Trophoblast cell (in vitro differentiated cells and primary cell): ENCODE measurements around the gene LARP6.
A peak's percentile ranks its signal among the peaks of the same experiment; 100 is the strongest.

ENCODE experiments used
- DNase-seq, 2 donors: peaks; one replicate each; pipeline ENCODE4 v3.0.0-alpha.2; 2016
- H2AFZ ChIP-seq: 2 replicates; pipeline ENCODE4 v1.6.1; 2013; ENCODE audit warnings: low read length, moderate library complexity, mild to moderate bottlenecking; ENCODE audit not compliant: insufficient read depth, poor library complexity
- H2AK5ac ChIP-seq: 2 replicates; pipeline ENCODE4 v1.6.1; 2013; ENCODE audit warnings: mild to moderate bottlenecking, low read length
- H2BK120ac ChIP-seq: 2 replicates; pipeline ENCODE4 v1.6.1; 2013; ENCODE audit warnings: low read length, mild to moderate bottlenecking, moderate library complexity; ENCODE audit not compliant: insufficient read depth, poor library complexity
- H2BK12ac ChIP-seq: 2 replicates; pipeline ENCODE4 v1.6.1; 2013; ENCODE audit warnings: mild to moderate bottlenecking, low read length, moderate library complexity
- H2BK5ac ChIP-seq: 2 replicates; pipeline ENCODE4 v1.6.1; 2013; ENCODE audit warnings: low read length, low read depth, moderate library complexity, mild to moderate bottlenecking; ENCODE audit not compliant: poor library complexity
- H3K14ac ChIP-seq: 2 replicates; pipeline ENCODE4 v1.6.1; 2013; ENCODE audit warnings: mild to moderate bottlenecking, low read length
- H3K18ac ChIP-seq: 2 replicates; pipeline ENCODE4 v1.6.1; 2013; ENCODE audit warnings: mild to moderate bottlenecking, low read length
- H3K23ac ChIP-seq: 2 replicates; pipeline ENCODE4 v1.6.1; 2013; ENCODE audit warnings: low read length
- H3K27ac ChIP-seq: 2 replicates; pipeline ENCODE4 v1.5.1; 2013; ENCODE audit warnings: low read depth, mild to moderate bottlenecking, inconsistent platforms, low read length, moderate library complexity
- H3K27me3 ChIP-seq: 2 replicates; pipeline ENCODE4 v1.6.1; 2013; ENCODE audit warnings: inconsistent platforms, mild to moderate bottlenecking, low read length, moderate library complexity; ENCODE audit not compliant: insufficient read depth
- H3K36me3 ChIP-seq, 2 experiments: 1 replicate in 1 of 2; 2 replicates in 1 of 2; pipeline ENCODE4 v1.6.1; 2013; ENCODE audit warnings: low read length in 2 of 2, mild to moderate bottlenecking in 2 of 2, moderate library complexity in 1 of 2; ENCODE audit not compliant: insufficient read depth in 2 of 2, control insufficient read depth in 1 of 2
- H3K4ac ChIP-seq: 2 replicates; pipeline ENCODE4 v1.6.1; 2013; ENCODE audit warnings: low read depth, mild to moderate bottlenecking, low read length, moderate library complexity
- H3K4me1 ChIP-seq, 2 experiments: 1 replicate in 1 of 2; 2 replicates in 1 of 2; pipeline ENCODE4 v1.6.1; 2013; ENCODE audit warnings: low read length in 2 of 2, mild to moderate bottlenecking in 2 of 2, moderate library complexity in 1 of 2; ENCODE audit not compliant: insufficient read depth in 2 of 2, control insufficient read depth in 1 of 2
- H3K4me2 ChIP-seq: 2 replicates; pipeline ENCODE4 v1.6.1; 2013; ENCODE audit warnings: inconsistent platforms, mild to moderate bottlenecking, low read length, moderate library complexity
- H3K4me3 ChIP-seq: 2 replicates; pipeline ENCODE4 v1.5.1; 2013; ENCODE audit warnings: mild to moderate bottlenecking, low read depth, low read length, inconsistent platforms
- H3K79me1 ChIP-seq: one replicate; pipeline ENCODE4 v1.6.1; 2013; ENCODE audit warnings: low read length
- H3K79me2 ChIP-seq: 2 replicates; pipeline ENCODE4 v1.6.1; 2013; ENCODE audit warnings: low read length, mild to moderate bottlenecking; ENCODE audit not compliant: control insufficient read depth, insufficient read depth, poor library complexity
- H3K9ac ChIP-seq: 2 replicates; pipeline ENCODE4 v1.6.1; 2013; ENCODE audit warnings: mild to moderate bottlenecking, low read length
- H3K9me3 ChIP-seq: 2 replicates; pipeline ENCODE4 v1.6.1; 2013; ENCODE audit warnings: low read depth, mild to moderate bottlenecking, control low read depth, inconsistent platforms, low read length; ENCODE audit not compliant: insufficient read depth
- H4K12ac ChIP-seq: 2 replicates; pipeline ENCODE4 v1.6.1; 2013; ENCODE audit warnings: low read depth, mild to moderate bottlenecking, low read length, moderate library complexity
- H4K8ac ChIP-seq: 2 replicates; pipeline ENCODE4 v1.6.1; 2013; ENCODE audit warnings: low read depth, mild to moderate bottlenecking, low read length, moderate library complexity
- H4K91ac ChIP-seq: one replicate; pipeline ENCODE4 v1.6.1; 2013; ENCODE audit warnings: low read depth, mild to moderate bottlenecking, low read length, moderate library complexity
- WGBS: extraction: QIAGEN DNeasy Blood & Tissue Kit; methylation state at CpG from one replicate; pipeline ENCODE4 v1.1.7; 2013; ENCODE audit warnings: missing lambda C conversion rate; ENCODE audit not compliant: insufficient read length, insufficient coverage; ENCODE audit errors: extremely low coverage; 5-methylcytosine and 5-hydroxymethylcytosine counted together

LARP6 gene

GRCh38 chr15:70854666-70854976 is 664 bp upstream of the LARP6 start:
- Histone ChIP-seq H2AK5ac (no peak overlapping the region), H3K79me2 (peaks cover 3% of the 10 kb centered on the region), H3K14ac (no peak overlapping the region), H4K12ac (no peak overlapping the region), H3K4ac (no peak overlapping the region), H3K9me3 (no peaks in the 10 kb centered on the region), H4K8ac (peak overlapping the region; percentile 94), H4K91ac (no peak overlapping the region), H3K27me3 (peaks cover 7% of the 10 kb centered on the region), H3K9ac (no peak overlapping the region), H3K23ac (peak overlapping the region; percentile 82), H2BK5ac (no peak overlapping the region), H2BK120ac (no peak overlapping the region), H3K4me1 (peaks cover 0 to 12% of the 10 kb centered on the region in 2 experiments), H2AFZ (peak overlapping the region; percentile 91), H3K79me1 (peaks cover 8% of the 10 kb centered on the region), H3K27ac (no peak overlapping the region), H2BK12ac (no peak overlapping the region), H3K4me2 (peak overlapping the region; percentile 99), H3K4me3 (no peak overlapping the region), H3K36me3 (peaks cover 0 to 4% of the 10 kb centered on the region in 2 experiments), H3K18ac (no peak overlapping the region)
- no CpG with 5 or more reads among the region's 4 CpGs for WGBS
- DNase-seq = no peak

DNA sequence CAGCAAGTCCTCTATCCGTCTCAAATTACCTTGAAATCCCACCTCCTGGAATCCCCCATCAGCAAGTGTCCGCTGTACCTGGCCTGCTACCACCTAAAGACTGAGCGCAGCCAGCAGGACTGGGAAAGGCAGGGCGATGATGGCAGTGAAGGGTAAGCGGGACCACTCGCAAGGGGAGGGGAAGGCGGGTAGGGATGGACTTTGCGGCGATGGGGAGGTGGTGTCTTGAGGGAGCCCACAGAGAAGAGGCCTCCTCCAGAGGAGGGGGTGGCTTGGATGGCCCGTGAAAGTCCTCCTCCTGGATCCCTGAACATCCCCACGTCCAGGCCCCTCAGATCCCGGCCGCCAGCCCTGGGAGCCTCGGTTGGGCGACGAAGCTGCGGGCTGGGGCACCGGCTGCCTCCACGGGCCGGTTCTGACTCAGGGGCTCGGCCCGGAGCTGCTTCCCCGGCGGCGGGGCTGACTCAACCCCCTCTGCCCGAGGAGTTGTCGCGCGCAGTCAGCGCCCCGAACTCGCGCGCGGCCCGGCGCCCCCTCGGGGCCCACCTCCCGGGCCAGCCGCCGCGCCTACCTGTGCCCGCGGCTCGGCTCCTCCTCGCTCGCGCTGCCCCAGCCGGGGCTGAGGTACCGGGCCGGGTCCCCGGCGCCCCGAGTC is 512 bp downstream of the LARP6 start:
- H3K18ac ChIP-seq = peak overlapping the region; percentile 87
- peak overlapping the region; percentile 93 for H3K4me3 ChIP-seq
- no peaks in the 10 kb centered on the region for H3K9me3 ChIP-seq
- H3K27ac ChIP-seq = no peak overlapping the region
- H3K4me2 ChIP-seq = peak overlapping the region; percentile 99
- peak overlapping the region; percentile 77 for H3K9ac ChIP-seq
- H4K8ac ChIP-seq = peak overlapping the region; percentile 86
- H3K23ac ChIP-seq = no peak overlapping the region
- no peak overlapping the region for H2AK5ac ChIP-seq
- peaks cover 0 to 12% of the 10 kb centered on the region in 2 experiments for H3K4me1 ChIP-seq
- peak; percentile 8 to 9 for DNase-seq
- no peak overlapping the region for H3K4ac ChIP-seq
- H3K79me1 ChIP-seq = peaks cover 8% of the 10 kb centered on the region
- H2BK5ac ChIP-seq = no peak overlapping the region
- H3K14ac ChIP-seq = peak overlapping the region; percentile 92
- peak overlapping the region; percentile 85 for H2BK120ac ChIP-seq
- peak overlapping the region; percentile 92 for H2AFZ ChIP-seq
- H3K27me3 ChIP-seq = peaks cover 7% of the 10 kb centered on the region
- H3K79me2 ChIP-seq = peaks cover 3% of the 10 kb centered on the region
- peak overlapping the region; percentile 45 for H4K91ac ChIP-seq
- H2BK12ac ChIP-seq = peak overlapping the region; percentile 39
- H3K36me3 ChIP-seq = peaks cover 0 to 4% of the 10 kb centered on the region in 2 experiments
- WGBS = no CpG with 5 or more reads among the region's 54 CpGs
- H4K12ac ChIP-seq = peak overlapping the region; percentile 49

DNA sequence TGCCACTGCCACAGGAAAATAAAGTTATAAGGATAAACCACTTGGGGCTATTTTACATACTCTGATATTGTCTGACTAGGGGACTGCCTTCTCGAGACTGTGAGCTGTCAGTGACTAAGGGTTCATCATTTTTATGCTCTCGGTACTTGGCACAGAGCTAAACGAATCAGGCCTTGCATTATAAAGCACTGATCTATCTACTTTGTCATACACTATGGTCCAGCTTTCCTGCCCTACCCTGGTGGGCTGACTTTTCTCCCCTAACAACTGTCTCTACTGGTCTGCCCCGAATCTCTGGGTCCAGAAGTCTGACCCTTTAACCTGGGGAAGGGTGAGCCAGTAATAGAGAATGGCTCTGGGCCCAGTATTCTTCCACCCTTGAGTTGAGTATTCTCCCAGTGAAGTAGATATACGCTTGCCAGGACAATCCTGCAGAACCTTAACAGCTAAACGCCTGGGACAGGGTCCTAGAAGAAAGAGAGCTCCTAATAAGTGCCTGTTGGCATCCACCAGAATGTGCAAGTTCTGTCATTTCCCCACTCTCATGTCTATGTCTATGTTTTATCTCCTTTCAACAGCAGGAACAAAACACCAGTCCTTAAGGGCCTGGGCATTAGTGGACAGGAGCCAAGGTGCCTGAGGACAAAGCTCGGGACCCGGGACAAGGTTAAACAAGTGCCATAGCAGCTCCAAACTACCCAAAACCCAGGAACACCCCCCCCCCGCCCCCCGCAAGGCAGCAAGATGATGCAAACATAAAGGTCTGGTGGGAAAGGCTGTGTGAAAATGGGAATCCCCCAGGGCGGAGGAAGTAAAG is 1.2 kb downstream of the LARP6 start:
- no peak overlapping the region for H3K27ac ChIP-seq
- WGBS = no CpG with 5 or more reads among the region's 11 CpGs

DNA sequence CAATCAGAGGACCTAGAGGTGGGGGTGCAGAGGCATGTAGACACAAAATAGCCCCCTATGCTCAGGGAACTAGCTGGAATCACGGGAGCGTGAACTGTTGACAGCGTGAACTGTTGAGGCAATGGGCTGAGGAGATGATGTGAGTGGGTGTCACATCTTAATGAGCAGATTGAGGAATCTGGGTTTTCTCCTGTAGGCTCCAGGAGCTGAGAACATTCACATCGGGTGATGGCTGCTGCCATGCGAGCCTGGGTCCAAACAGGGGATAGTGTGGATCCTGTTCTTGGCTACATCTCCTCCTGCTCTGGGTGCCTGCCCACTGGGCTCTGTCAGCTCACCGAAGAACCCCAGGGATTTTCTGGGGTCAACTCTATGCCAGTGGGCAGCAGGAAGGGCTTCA is 2.1 kb downstream of the LARP6 start:
- no peak overlapping the region for H3K4me3 ChIP-seq
- no peak overlapping the region for H2BK12ac ChIP-seq
- peaks cover 7% of the 10 kb centered on the region for H3K27me3 ChIP-seq
- H3K4me1 ChIP-seq = peaks cover 0 to 12% of the 10 kb centered on the region in 2 experiments
- H4K8ac ChIP-seq = no peak overlapping the region
- no peak overlapping the region for H4K12ac ChIP-seq
- H2BK5ac ChIP-seq = no peak overlapping the region
- H2AFZ ChIP-seq = no peak overlapping the region
- no peak overlapping the region for H3K4me2 ChIP-seq
- H3K14ac ChIP-seq = no peak overlapping the region
- H3K79me2 ChIP-seq = peaks cover 3% of the 10 kb centered on the region
- peaks cover 8% of the 10 kb centered on the region for H3K79me1 ChIP-seq
- no peak overlapping the region for H3K23ac ChIP-seq
- H3K18ac ChIP-seq = no peak overlapping the region
- H2BK120ac ChIP-seq = no peak overlapping the region
- no CpG with 5 or more reads among the region's 6 CpGs for WGBS
- H3K9ac ChIP-seq = no peak overlapping the region
- H3K27ac ChIP-seq = no peak overlapping the region
- DNase-seq = no peak
- H3K4ac ChIP-seq = no peak overlapping the region
- no peaks in the 10 kb centered on the region for H3K9me3 ChIP-seq
- H2AK5ac ChIP-seq = no peak overlapping the region
- H3K36me3 ChIP-seq = peaks cover 0 to 4% of the 10 kb centered on the region in 2 experiments
- no peak overlapping the region for H4K91ac ChIP-seq

More for the DNA sequence above, 1.2 kb downstream of the LARP6 start:
- peaks cover 0 to 12% of the 10 kb centered on the region in 2 experiments for H3K4me1 ChIP-seq
- no peak overlapping the region for H2AFZ ChIP-seq
- no peak overlapping the region for H4K91ac ChIP-seq
- peaks cover 0 to 4% of the 10 kb centered on the region in 2 experiments for H3K36me3 ChIP-seq
- H3K9ac ChIP-seq = no peak overlapping the region
- H3K79me2 ChIP-seq = peaks cover 3% of the 10 kb centered on the region
- peaks cover 7% of the 10 kb centered on the region for H3K27me3 ChIP-seq
- no peak overlapping the region for H3K4me3 ChIP-seq
- H4K8ac ChIP-seq = no peak overlapping the region
- H3K14ac ChIP-seq = no peak overlapping the region
- no peak overlapping the region for H4K12ac ChIP-seq
- H2AK5ac ChIP-seq = no peak overlapping the region
- H3K4me2 ChIP-seq = peak overlapping the region; percentile 99
- no peak overlapping the region for H3K4ac ChIP-seq
- no peak for DNase-seq
- H2BK120ac ChIP-seq = no peak overlapping the region
- peaks cover 8% of the 10 kb centered on the region for H3K79me1 ChIP-seq
- H3K18ac ChIP-seq = no peak overlapping the region
- no peak overlapping the region for H3K23ac ChIP-seq
- no peaks in the 10 kb centered on the region for H3K9me3 ChIP-seq
- no peak overlapping the region for H2BK12ac ChIP-seq
- H2BK5ac ChIP-seq = no peak overlapping the region
